Measurements from ENCODE around the gene TIAM2.

- no peak for TF ChIP-seq CTCF (IDR thresholded peaks at IDR 0.05)
- TF ChIP-seq POLR2A (IDR thresholded peaks at IDR 0.05) = no peak
Measured at GRCh38 chr6:155259897-155260296, 264.8 kb downstream of the TIAM2 start.

All from uterus (tissue), 2 donors.